Dermis microvascular lymphatic vessel endothelial cell (primary cell): ENCODE data around the gene RNF38. TPM values are rescaled to one million over a fixed set of nuclear protein-coding genes. Genes with fewer than 3 reads are reported as not detected.
"Not testable (repeated sequence)": the region's sequence is repeated elsewhere in the genome, so short reads cannot be mapped to it uniquely, and the experiment has no call there.

Experiments
- DNase-seq, 2 donors: peaks; one replicate each; pipeline versions ENCODE4 v3.0.0 to v3.0.0-alpha.2; 2010; ENCODE audit warnings: low read depth in 2 of 2
- total RNA-seq: library from RNA; depleted of rRNA; stranded (reverse); fragments of >200 nt; gene quantifications from 2 replicates; pipeline ENCODE4 v1.2.1, GENCODE V29; 2014

RNF38 gene
- total RNA-seq, 1 donor from 2014 or later, result 20.2 TPM

- peak; percentile 54 to 66 for DNase-seq
These were observed 7.2 kb upstream of the RNF38 start for GRCh38 chr9:36407122-36407723.

DNA sequence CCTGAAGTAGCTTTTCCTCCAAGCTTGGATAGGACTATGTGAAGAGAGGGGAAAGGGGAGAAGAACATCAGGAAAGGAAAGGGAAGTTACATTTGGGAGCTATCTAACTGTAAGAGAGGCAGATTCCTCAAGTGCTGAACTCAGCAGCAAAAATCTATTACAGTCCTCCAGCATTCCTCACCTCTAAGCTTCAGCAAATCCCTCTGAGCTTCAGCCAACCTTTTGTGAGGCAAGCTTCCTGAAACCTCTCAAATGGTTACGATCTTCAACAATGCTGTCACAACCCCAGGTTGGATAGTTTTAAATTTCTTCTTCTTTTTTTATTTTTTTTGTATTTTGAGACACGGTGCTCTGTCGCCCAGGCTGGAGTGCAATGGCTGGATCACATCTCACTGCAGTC is 2.5 kb upstream of the RNF38 start:
- DNase-seq, result no peak

- DNase-seq, result no peak
These were observed 1.9 kb upstream of the RNF38 start for GRCh38 chr9:36401897-36402480.

DNA sequence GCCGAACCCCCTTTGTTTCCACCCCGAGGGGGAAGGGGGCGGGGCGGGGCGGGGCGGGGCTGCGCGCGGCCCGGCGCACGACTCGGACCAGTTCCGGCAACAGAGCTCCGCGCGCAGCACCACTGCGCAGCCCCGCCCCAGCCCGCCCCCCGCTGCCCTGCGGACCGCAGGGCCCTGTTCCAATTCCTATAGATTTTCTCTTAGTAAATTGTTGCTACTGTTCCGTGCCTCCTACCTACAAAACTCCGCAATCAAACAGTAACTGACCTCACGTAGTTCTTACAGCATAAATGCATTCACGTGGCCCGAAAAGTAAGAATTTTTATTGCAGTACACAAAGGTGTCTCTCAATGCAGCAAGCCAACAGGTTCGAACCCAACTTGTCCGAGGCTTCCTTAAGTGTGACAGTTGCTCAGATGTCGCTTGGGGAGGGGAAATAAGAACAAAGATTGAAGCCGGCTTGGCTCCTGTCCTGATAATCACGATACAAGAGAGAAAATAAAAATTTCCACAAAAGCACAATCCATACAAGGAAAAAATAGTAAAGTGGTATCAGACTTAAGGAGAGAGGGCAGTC is 1.2 kb upstream of the RNF38 start:
- DNase-seq, result peak; percentile 48 to 82

GRCh38 chr9:36400332-36401163 is 479 bp upstream of the RNF38 start:
- DNase-seq, result peak; percentile 64 to 88

DNA sequence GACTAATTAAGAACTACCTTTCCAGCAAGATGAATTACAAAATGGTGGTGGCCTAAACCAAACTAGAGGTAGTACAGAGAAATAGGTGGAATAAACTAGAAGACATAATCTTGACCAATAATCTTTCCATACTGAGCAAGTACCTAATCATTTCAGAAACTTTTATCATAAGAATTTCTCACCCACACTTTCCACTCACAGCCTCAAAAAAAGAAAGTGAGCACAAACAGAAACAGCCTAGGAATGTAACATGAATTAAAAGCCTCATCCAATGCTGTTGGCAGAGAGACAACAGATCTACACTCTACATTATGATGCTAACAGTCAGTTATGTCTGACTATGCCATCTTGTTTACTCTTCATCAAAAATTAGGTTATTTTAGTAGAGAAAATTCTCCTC is 1.3 kb downstream of the RNF38 start:
- peak in 1 of 2 donors; percentile 11 for DNase-seq

- no peak for DNase-seq
These were observed 3.1 kb downstream of the RNF38 start for GRCh38 chr9:36396985-36397384.

GRCh38 chr9:36392489-36392888 is 7.6 kb downstream of the RNF38 start:
- DNase-seq, result no peak

DNA sequence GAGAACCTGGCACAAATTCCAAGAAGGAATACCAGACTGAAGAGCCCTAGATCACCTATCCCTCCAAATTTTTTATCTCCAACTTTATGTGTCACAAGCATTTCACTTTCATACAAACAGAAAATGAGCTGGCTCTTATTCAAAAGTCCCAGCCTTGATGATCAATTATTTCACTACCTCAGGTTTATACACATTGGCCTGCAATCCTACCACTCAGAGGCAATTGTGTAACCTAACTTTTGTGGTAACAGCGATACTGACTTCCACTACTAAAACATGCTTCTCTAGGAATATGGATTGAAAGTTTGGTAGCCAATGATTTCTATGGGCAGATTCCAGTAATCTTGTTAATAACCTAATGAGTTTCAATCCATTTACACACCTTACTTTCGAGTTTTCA is 10.5 kb downstream of the RNF38 start:
- DNase-seq, result no peak

GRCh38 chr9:36386396-36386965 is 13.6 kb downstream of the RNF38 start:
- not testable (repeated sequence) for DNase-seq

DNA sequence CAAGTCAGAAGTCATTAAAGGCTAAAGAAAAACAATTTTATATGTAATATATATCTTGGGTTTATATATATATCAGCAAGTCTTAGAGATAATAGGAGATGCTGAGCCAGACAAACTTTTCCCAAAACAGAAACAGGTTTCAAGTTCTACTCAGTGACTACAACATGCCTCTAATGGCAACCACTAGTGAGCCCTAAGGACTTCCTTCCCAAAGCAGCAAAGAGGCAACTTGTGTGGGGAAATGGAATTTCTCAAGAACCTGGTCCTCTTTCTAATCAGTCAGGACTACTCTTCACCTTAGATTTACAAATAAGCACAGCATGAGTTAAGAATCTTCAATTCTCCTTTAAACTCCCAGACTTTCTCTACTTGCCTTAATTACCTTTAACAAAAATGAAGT is 17.6 kb downstream of the RNF38 start:
- DNase-seq, result no peak

- no peak for DNase-seq
These were observed 35.5 kb downstream of the RNF38 start for GRCh38 chr9:36364577-36364976.

DNA sequence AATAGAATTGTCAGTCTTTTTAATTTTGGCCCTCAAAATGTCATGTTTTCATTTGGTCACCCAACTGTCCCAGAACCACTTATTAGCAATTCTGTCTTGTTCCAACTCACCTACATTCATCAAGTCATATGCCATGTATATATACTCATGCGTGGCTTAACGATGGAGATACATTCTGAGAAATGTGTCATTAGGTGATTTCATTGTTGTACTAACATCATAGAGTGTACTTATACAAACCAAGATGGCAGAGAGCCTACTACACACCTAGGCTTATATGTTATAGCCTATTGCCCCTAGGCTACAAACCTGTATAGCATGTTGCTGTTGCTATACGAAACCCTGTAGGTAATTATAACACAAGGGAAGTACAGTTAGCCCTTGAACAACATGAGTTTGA is 36.6 kb downstream of the RNF38 start:
- DNase-seq, result no peak

- peak; percentile 47 to 60 for DNase-seq
These were observed 41.6 kb downstream of the RNF38 start for GRCh38 chr9:36358486-36358885.

DNA sequence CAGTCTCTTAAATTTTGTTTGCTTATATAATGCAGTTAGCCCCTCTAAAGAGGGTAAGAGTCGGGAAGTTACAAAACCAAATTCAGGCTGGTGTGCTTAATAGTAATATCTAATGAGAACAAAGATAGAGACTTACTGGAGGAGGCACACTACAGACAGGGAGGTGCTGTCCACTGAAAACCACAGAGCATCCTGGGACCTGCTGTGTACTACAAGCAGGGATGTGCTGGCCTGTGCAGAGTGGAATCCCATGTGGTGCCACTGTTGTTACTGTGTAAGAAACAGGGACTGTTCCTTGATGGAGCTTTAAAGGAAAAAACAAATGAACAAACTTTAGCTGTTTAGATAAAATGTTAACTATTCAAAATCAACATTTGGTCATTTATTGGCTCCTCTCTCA is 42.4 kb downstream of the RNF38 start:
- DNase-seq, result no peak

DNA sequence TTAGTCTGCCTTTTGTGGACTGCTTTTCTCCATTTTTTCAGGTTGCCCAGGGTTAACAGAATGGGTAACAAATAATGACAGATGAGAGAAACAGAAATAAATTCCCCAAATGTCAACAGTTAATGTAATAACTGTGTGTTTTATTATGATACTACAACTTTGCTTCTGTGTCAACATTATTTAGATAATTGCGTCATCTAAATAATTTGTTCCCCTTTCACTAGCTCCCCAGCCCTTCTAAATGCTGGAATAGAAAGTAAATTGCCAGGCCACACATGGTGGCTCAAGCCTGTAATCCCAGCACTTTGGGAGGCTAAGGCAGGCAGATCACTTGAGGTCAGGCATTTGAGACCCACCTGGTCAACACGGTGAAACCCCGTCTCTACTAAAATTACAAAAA is 53.5 kb downstream of the RNF38 start:
- no peak for DNase-seq

GRCh38 chr9:36345103-36345846 is 54.8 kb downstream of the RNF38 start:
- DNase-seq, result peak; percentile 42 to 51

DNA sequence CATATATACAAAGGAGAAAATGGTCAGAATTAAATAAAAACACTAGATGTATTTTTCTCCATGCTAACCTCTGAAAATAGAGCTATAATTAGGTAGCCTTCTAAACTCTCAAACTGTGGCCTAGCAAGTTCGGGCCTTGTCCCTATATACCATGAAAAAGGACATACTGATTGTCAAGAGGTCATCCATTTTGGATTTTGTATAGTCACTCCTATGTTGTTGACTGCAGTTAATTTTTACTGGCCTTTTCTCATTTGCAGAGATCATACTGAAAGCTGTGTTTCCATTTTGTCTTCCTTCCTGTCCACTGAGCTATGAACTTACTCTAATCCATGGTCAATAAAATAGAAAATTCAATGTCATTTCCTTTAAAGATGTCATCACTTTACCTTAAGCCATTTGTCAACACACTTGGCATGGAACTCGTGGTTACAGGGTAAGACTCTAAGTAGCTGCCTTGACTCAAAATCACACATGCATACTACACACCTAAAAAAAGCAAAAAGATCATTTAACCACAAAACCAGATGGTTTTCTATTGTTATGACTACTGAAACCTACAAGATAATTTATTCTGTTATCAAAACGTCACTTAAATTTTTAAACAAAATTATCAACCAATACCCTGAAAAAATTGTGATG is 58.0 kb downstream of the RNF38 start:
- no peak for DNase-seq

DNA sequence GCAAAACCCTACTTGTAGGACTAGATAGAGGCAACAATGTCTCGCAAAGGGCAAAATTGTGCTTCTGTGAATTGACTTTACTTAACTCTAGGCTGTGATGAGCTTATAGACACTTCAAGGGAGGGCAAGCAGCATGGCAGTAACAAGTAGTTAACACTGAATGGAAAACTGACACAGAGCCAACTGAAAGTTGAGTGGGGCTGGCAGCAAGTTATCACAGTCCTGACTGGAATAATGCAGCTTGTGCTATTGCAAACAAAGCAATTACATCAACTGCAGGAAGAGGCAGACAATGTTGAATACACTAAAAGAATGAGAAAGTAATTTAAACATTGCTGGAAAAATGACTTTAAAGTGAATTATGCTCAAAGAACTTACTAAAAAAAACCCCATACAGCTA is 62.2 kb downstream of the RNF38 start:
- DNase-seq, result peak; percentile 51 to 82

DNA sequence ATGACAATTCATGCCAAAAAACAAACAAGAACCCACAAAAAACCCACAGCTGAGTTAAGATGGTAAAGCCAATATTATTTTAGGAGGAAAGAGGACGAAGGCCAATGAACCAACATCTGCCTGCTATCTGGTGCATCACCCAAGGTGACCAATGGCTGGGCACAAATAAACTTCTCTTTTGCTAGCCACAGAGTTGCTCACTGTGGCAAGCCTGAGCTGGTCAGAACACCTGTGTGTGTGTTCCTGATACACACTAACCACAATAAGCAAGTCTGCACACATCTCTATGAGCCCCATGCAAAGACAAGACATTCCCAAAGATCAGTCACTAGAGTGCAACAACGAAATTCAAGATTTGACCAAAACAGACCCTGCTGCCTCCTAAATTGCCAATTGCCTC is 63.1 kb downstream of the RNF38 start:
- DNase-seq, result no peak
